RKO (cell line): Measurements from ENCODE around the gene PCBD1.
A peak's percentile ranks its signal among the peaks of the same experiment; 100 is the strongest.

Experiments used
- DNase-seq: peaks from one replicate; pipeline ENCODE4 v3.0.0-alpha.2; 2016; ENCODE audit warnings: low spot score

Gene PCBD1

GRCh38 chr10:70917635-70918034 is 29.3 kb upstream of the PCBD1 start:
- DNase-seq = no peak

- DNase-seq = no peak
Observed at GRCh38 chr10:70917226-70917625, 28.9 kb upstream of the PCBD1 start.

GRCh38 chr10:70916241-70916640 is 27.9 kb upstream of the PCBD1 start:
- no peak for DNase-seq

GRCh38 chr10:70915806-70916205 is 27.4 kb upstream of the PCBD1 start:
- no peak for DNase-seq

GRCh38 chr10:70915206-70915605 is 26.8 kb upstream of the PCBD1 start:
- no peak for DNase-seq

GRCh38 chr10:70914316-70914864 is 26.0 kb upstream of the PCBD1 start:
- no peak for DNase-seq

- no peak for DNase-seq
Observed at GRCh38 chr10:70913893-70914240, 25.5 kb upstream of the PCBD1 start.

GRCh38 chr10:70913191-70913892 is 25.0 kb upstream of the PCBD1 start:
- no peak for DNase-seq

- DNase-seq = no peak
Observed at GRCh38 chr10:70912556-70912955, 24.2 kb upstream of the PCBD1 start.

- no peak for DNase-seq
Observed at GRCh38 chr10:70911386-70911785, 23.0 kb upstream of the PCBD1 start.

- no peak for DNase-seq
Observed at GRCh38 chr10:70910486-70911341, 22.3 kb upstream of the PCBD1 start.

GRCh38 chr10:70909326-70909935 is 21.1 kb upstream of the PCBD1 start:
- DNase-seq = no peak

GRCh38 chr10:70908406-70909296 is 20.3 kb upstream of the PCBD1 start:
- no peak for DNase-seq

GRCh38 chr10:70907637-70908405 is 19.5 kb upstream of the PCBD1 start:
- DNase-seq = no peak

GRCh38 chr10:70906953-70907636 is 18.7 kb upstream of the PCBD1 start:
- DNase-seq = no peak

- no peak for DNase-seq
Observed at GRCh38 chr10:70906031-70906783, 17.8 kb upstream of the PCBD1 start.

- no peak for DNase-seq
Observed at GRCh38 chr10:70905071-70906021, 17.0 kb upstream of the PCBD1 start.

- DNase-seq = peak; percentile 37
Observed at GRCh38 chr10:70903262-70903921, 15.0 kb upstream of the PCBD1 start.
